Left forelimb (tissue), 1 donor: ENCODE measurements around the gene SRGAP2.
"Not testable (repeated sequence)": the region's sequence is repeated elsewhere in the genome, so short reads cannot be mapped to it uniquely, and the experiment has no call there.

ENCODE experiments used
- DNase-seq: peaks from one replicate; pipeline ENCODE4 v3.0.0-alpha.2; 2018; ENCODE audit warnings: low spot score

The SRGAP2 gene

GRCh38 chr1:206250953-206251681 lies 47.8 kb downstream of the SRGAP2 start:
- not testable (repeated sequence) for DNase-seq

- peak; percentile 51 for DNase-seq
Measured at GRCh38 chr1:206252680-206253335, 49.5 kb downstream of the SRGAP2 start.
